HepG2 (cell line): ENCODE measurements around the gene PIGV. TPM values are rescaled to one million over a fixed set of nuclear protein-coding genes. Genes with fewer than 3 reads are reported as not detected.

Experiments used
- ADNP ChIP-seq: sonication (generic); formaldehyde crosslinking; IDR thresholded peaks from 2 replicates; pipeline ENCODE4 v1.4.0; 2020; ENCODE audit warnings: missing genetic modification reagents
- DBP ChIP-seq: sonication (generic); formaldehyde crosslinking; IDR thresholded peaks from 2 replicates; pipeline ENCODE4 v1.4.0; 2020; ENCODE audit warnings: missing genetic modification reagents; ENCODE audit errors: not compliant biosample characterization
- ELF1 ChIP-seq: sonication (generic); formaldehyde crosslinking; IDR thresholded peaks from 2 replicates; pipeline ENCODE4 v1.4.0; 2020; ENCODE audit warnings: missing genetic modification reagents
- FIP1L1 ChIP-seq: fragments of 200-400 bp; formaldehyde crosslinking; IDR thresholded peaks from 2 replicates; pipeline ENCODE4 v1.6.1; 2018; ENCODE audit warnings: low read depth, mild to moderate bottlenecking, low read length, moderate library complexity, borderline replicate concordance; ENCODE audit not compliant: insufficient read depth
- FOSL2 ChIP-seq: sonication (generic); formaldehyde crosslinking; IDR thresholded peaks from 2 replicates; pipeline ENCODE4 v1.4.0; 2020; ENCODE audit warnings: missing genetic modification reagents
- FOXK2 ChIP-seq: fragments of 450-650 bp; IDR thresholded peaks from 2 replicates; pipeline ENCODE4 v1.6.1; 2016
- GFI1 ChIP-seq: sonication (generic); formaldehyde crosslinking; IDR thresholded peaks from 2 replicates; pipeline ENCODE4 v1.5.0; 2020; ENCODE audit warnings: missing genetic modification reagents, mild to moderate bottlenecking, borderline replicate concordance
- HCFC1 ChIP-seq: fragments of 150-350 bp; IDR thresholded peaks from 2 replicates; pipeline ENCODE4 v1.6.1; 2014; ENCODE audit warnings: low read depth, low read length
- HNRNPL ChIP-seq: fragments of 200-400 bp; formaldehyde crosslinking; IDR thresholded peaks from 2 replicates; pipeline ENCODE4 v1.6.1; 2017; ENCODE audit warnings: mild to moderate bottlenecking, low read depth, low read length
- HOXA9 ChIP-seq: sonication (generic); formaldehyde crosslinking; IDR thresholded peaks from 2 replicates; pipeline ENCODE4 v1.8.1; 2022; ENCODE audit warnings: missing genetic modification reagents, mild to moderate bottlenecking, moderate library complexity, borderline replicate concordance
- KAT8 ChIP-seq: IDR thresholded peaks from 2 replicates; pipeline ENCODE4 v1.6.1; 2016; ENCODE audit warnings: missing genetic modification reagents, missing compliant biosample characterization
- MEIS2 ChIP-seq: sonication (generic); formaldehyde crosslinking; IDR thresholded peaks from 2 replicates; pipeline ENCODE4 v1.9.0; 2021; ENCODE audit warnings: mild to moderate bottlenecking, missing genetic modification reagents
- MIXL1 ChIP-seq: IDR thresholded peaks from 2 replicates; pipeline ENCODE4 v1.6.1; 2016
- PTBP1 ChIP-seq: fragments of 200-400 bp; formaldehyde crosslinking; IDR thresholded peaks from 2 replicates; pipeline ENCODE4 v1.6.1; 2018; ENCODE audit warnings: low read length, low read depth; ENCODE audit not compliant: poor library complexity, severe bottlenecking
- SCMH1 ChIP-seq: sonication (generic); formaldehyde crosslinking; IDR thresholded peaks from 2 replicates; pipeline ENCODE4 v1.9.0; 2021; ENCODE audit warnings: missing genetic modification reagents, mild to moderate bottlenecking, borderline replicate concordance
- SOX13 ChIP-seq, 3 experiments: fragments of 450-650 bp in 1 of 3; sonication (generic) in 1 of 3; formaldehyde crosslinking in 1 of 3; IDR thresholded peaks in 2 of 3; conservative IDR thresholded peaks in 1 of 3; 2 replicates each; pipeline versions ENCODE4 v1.5.0 to v1.6.1; 2016 to 2020; ENCODE audit warnings: antibody characterized with exemption in 1 of 3, mild to moderate bottlenecking in 1 of 3, missing compliant biosample characterization in 1 of 3, missing genetic modification reagents in 1 of 3, moderate library complexity in 1 of 3
- ZKSCAN5 ChIP-seq: sonication (generic); formaldehyde crosslinking; IDR thresholded peaks from 2 replicates; pipeline ENCODE4 v1.5.1; 2020; ENCODE audit warnings: mild to moderate bottlenecking, missing genetic modification reagents
- ZNF574 ChIP-seq: sonication (generic); formaldehyde crosslinking; IDR thresholded peaks from 2 replicates; pipeline ENCODE4 v1.4.0; 2020; ENCODE audit warnings: missing genetic modification reagents
- ZNF720 ChIP-seq: sonication (generic); formaldehyde crosslinking; IDR thresholded peaks from 2 replicates; pipeline ENCODE4 v1.4.0; 2020; ENCODE audit warnings: missing genetic modification reagents
- polyA plus RNA-seq, 8 experiments: library from polyadenylated mRNA; depleted of rRNA in 3 of 8; stranded (reverse) in 7 of 8; unstranded in 1 of 8; fragments of >200 nt; fragmentation: Illumina TruSeq in 4 of 8; extraction: Trizol in 4 of 8; gene quantifications; 2 replicates each; pipeline versions ENCODE4 v1.2.1 to v1.2.3, GENCODE V29; 2011 to 2016; ENCODE audit warnings: low read depth in 4 of 8, missing spikeins in 1 of 8, mixed read lengths in 1 of 8; ENCODE audit not compliant: insufficient read depth in 1 of 8
- total RNA-seq, 5 experiments: library from RNA; depleted of rRNA; stranded (reverse); fragments of >200 nt; fragmentation: Illumina TruSeq; extraction: Trizol; gene quantifications; 2 replicates each; pipeline ENCODE4 v1.2.3, GENCODE V29; 2016; ENCODE audit warnings: low read depth in 1 of 5
- TF ChIP-seq, protein P1 (sequence below), 2 experiments: sonication (generic) in 1 of 2; formaldehyde crosslinking in 1 of 2; IDR thresholded peaks; 2 replicates each; pipeline versions ENCODE4 v1.4.0 to v1.6.1; 2018 to 2020; ENCODE audit warnings: missing genetic modification reagents in 2 of 2, borderline replicate concordance in 1 of 2, low read depth in 1 of 2, mild to moderate bottlenecking in 1 of 2, missing biosample characterization in 1 of 2
- TF ChIP-seq, protein P2 (sequence below): sonication (generic); formaldehyde crosslinking; IDR thresholded peaks from 2 replicates; pipeline ENCODE4 v1.4.0; 2020; ENCODE audit warnings: missing genetic modification reagents, mild to moderate bottlenecking, borderline replicate concordance
- TF ChIP-seq, protein P3 (sequence below): IDR thresholded peaks from 2 replicates; pipeline ENCODE4 v1.6.1; 2016

Gene PIGV
- total and polyA plus RNA-seq, 2 of the 13 experiments (the other 11 are each of a cell fraction or from before 2014, with no cell fraction given) = 13.5 to 22.7 TPM

- 0 out of 2 replicates have a peak, but pooled peaks have one; percentile 30 for TF ChIP-seq KAT8 (CRISPR knock-in tag)
- TF ChIP-seq SCMH1 = no peak
- no peak for TF ChIP-seq SOX13 (IDR thresholded peaks at IDR 0.05)
- peak in 1 of 2 experiments; percentile 28; a peak in 1 of 4 replicates for TF ChIP-seq SOX13 (CRISPR knock-in tag; conservative IDR thresholded peaks at IDR 0.05 in 1 of 2, IDR thresholded peaks at IDR 0.05 in 1 of 2)
- TF ChIP-seq, protein P1, sequence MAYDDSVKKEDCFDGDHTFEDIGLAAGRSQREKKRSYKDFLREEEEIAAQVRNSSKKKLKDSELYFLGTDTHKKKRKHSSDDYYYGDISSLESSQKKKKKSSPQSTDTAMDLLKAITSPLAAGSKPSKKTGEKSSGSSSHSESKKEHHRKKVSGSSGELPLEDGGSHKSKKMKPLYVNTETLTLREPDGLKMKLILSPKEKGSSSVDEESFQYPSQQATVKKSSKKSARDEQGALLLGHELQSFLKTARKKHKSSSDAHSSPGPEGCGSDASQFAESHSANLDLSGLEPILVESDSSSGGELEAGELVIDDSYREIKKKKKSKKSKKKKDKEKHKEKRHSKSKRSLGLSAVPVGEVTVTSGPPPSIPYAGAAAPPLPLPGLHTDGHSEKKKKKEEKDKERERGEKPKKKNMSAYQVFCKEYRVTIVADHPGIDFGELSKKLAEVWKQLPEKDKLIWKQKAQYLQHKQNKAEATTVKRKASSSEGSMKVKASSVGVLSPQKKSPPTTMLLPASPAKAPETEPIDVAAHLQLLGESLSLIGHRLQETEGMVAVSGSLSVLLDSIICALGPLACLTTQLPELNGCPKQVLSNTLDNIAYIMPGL (CRISPR knock-in tag; IDR thresholded peaks at IDR 0.05; ENCODE audit: borderline replicate concordance in 1 of 2, low read depth in 1 of 2) = peak; percentile 17 to 81; a peak in 2 of 4 replicates
- TF ChIP-seq FOXK2 = no peak
- peak; percentile 45; the same call in 1 of the 2 replicates for TF ChIP-seq ZNF574
- no peak for TF ChIP-seq PTBP1
- TF ChIP-seq, protein P2, sequence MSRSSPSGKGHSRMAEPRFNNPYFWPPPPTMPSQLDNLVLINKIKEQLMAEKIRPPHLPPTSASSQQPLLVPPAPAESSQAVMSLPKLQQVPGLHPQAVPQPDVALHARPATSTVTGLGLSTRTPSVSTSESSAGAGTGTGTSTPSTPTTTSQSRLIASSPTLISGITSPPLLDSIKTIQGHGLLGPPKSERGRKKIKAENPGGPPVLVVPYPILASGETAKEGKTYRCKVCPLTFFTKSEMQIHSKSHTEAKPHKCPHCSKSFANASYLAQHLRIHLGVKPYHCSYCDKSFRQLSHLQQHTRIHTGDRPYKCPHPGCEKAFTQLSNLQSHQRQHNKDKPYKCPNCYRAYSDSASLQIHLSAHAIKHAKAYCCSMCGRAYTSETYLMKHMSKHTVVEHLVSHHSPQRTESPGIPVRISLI (CRISPR knock-in tag) = no peak
- TF ChIP-seq MIXL1 (CRISPR knock-in tag) = peak; percentile 72; the same call in 1 of the 2 replicates
- TF ChIP-seq FIP1L1 = no peak
- 0 out of 2 replicates have a peak, but pooled peaks have one; percentile 35 for TF ChIP-seq GFI1 (CRISPR knock-in tag)
- TF ChIP-seq ADNP (CRISPR knock-in tag) = no peak
- TF ChIP-seq HCFC1 = no peak
- no peak for TF ChIP-seq HNRNPL
- TF ChIP-seq HOXA9 (CRISPR knock-in tag) = no peak
- no peak for TF ChIP-seq MEIS2 (CRISPR knock-in tag)
- TF ChIP-seq ZNF720 (CRISPR knock-in tag) = no peak
- no peak for TF ChIP-seq ELF1 (CRISPR knock-in tag)
- TF ChIP-seq FOSL2 = peak; percentile 43; the same call in 1 of the 2 replicates
- TF ChIP-seq DBP (CRISPR knock-in tag) = no peak
- TF ChIP-seq ZKSCAN5 (CRISPR knock-in tag) = no peak
- TF ChIP-seq, protein P3, sequence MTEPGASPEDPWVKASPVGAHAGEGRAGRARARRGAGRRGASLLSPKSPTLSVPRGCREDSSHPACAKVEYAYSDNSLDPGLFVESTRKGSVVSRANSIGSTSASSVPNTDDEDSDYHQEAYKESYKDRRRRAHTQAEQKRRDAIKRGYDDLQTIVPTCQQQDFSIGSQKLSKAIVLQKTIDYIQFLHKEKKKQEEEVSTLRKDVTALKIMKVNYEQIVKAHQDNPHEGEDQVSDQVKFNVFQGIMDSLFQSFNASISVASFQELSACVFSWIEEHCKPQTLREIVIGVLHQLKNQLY (CRISPR knock-in tag) = no peak
Measured at GRCh38 chr1:26788836-26789611, 1.3 kb downstream of the PIGV start (continued).
